CD14-positive monocyte (primary cell): Measurements from ENCODE around the gene INMT. TPM values are rescaled to one million over a fixed set of nuclear protein-coding genes. Genes with fewer than 3 reads are reported as not detected.

Experiments
- DNase-seq, 3 donors: peaks; one replicate each; pipeline ENCODE4 v3.0.0-alpha.2; 2011 to 2022
- H2AFZ ChIP-seq: 2 replicates; pipeline ENCODE4 v1.6.0; 2012; ENCODE audit warnings: mild to moderate bottlenecking, low read depth, low read length, inconsistent platforms; ENCODE audit not compliant: insufficient read depth, poor library complexity, severe bottlenecking
- H3K27ac ChIP-seq, 2 donors: 1 replicate in 1 of 2; 2 replicates in 1 of 2; pipeline ENCODE4 v1.5.1; 2012 to 2013; ENCODE audit warnings: low read length in 2 of 2, control low read depth in 1 of 2, inconsistent platforms in 1 of 2, low read depth in 1 of 2, mild to moderate bottlenecking in 1 of 2
- H3K27me3 ChIP-seq, 2 donors: one replicate each; pipeline versions ENCODE4 v1.6.0 to v1.6.1; 2011 to 2013; ENCODE audit warnings: low read length in 2 of 2; ENCODE audit not compliant: control insufficient read depth in 2 of 2, insufficient read depth in 2 of 2
- H3K36me3 ChIP-seq, 2 donors: replicated peaks in 1 of 2; 1 replicate in 1 of 2; 2 replicates in 1 of 2; pipeline versions ENCODE4 v1.5.1 to v1.6.1; 2012 to 2013; ENCODE audit warnings: low read length in 2 of 2, control low read depth in 1 of 2, inconsistent platforms in 1 of 2, mild to moderate bottlenecking in 1 of 2; ENCODE audit not compliant: insufficient read depth in 2 of 2, control insufficient read depth in 1 of 2
- H3K4me1 ChIP-seq, 2 donors: 1 replicate in 1 of 2; 2 replicates in 1 of 2; pipeline versions ENCODE4 v1.5.1 to v1.6.1; 2012 to 2013; ENCODE audit warnings: low read length in 2 of 2, control low read depth in 1 of 2, inconsistent platforms in 1 of 2, mild to moderate bottlenecking in 1 of 2, moderate library complexity in 1 of 2; ENCODE audit not compliant: insufficient read depth in 2 of 2, control insufficient read depth in 1 of 2
- H3K4me2 ChIP-seq: replicated peaks from 2 replicates; pipeline ENCODE3; 2012; ENCODE audit warnings: low read length, moderate library complexity, mild to moderate bottlenecking; ENCODE audit not compliant: poor library complexity, severe bottlenecking; ENCODE audit errors: extremely low read depth
- H3K4me3 ChIP-seq, 3 experiments: fragments of 200-600 bp in 1 of 3; sonication (generic) in 1 of 3; replicated peaks in 1 of 3; 1 replicate in 2 of 3; 2 replicates in 1 of 3; pipeline ENCODE4 v1.5.1; 2011 to 2013; ENCODE audit warnings: low read length in 3 of 3, mild to moderate bottlenecking in 3 of 3, control low read depth in 2 of 3, low read depth in 2 of 3, inconsistent platforms in 1 of 3, moderate library complexity in 1 of 3
- H3K79me2 ChIP-seq: 2 replicates; pipeline ENCODE4 v1.6.0; 2012; ENCODE audit warnings: mild to moderate bottlenecking, control low read depth, inconsistent platforms, low read length, moderate library complexity; ENCODE audit not compliant: insufficient read depth
- H3K9ac ChIP-seq: 2 replicates; pipeline ENCODE4 v1.6.0; 2017; ENCODE audit warnings: low read length, mild to moderate bottlenecking; ENCODE audit not compliant: insufficient read depth, poor library complexity, severe bottlenecking
- H3K9me3 ChIP-seq, 2 donors: replicated peaks in 1 of 2; 1 replicate in 1 of 2; 2 replicates in 1 of 2; pipeline versions ENCODE4 v1.5.1 to v1.6.1; 2012 to 2013; ENCODE audit warnings: low read length in 2 of 2, control low read depth in 1 of 2; ENCODE audit not compliant: control insufficient read depth in 1 of 2, insufficient read depth in 1 of 2
- H4K20me1 ChIP-seq: 2 replicates; pipeline ENCODE4 v1.6.0; 2012; ENCODE audit warnings: mild to moderate bottlenecking, low read length, control low read depth, moderate library complexity; ENCODE audit not compliant: insufficient read depth
- H3K27ac Mint-ChIP-seq, 7 donors: one replicate each; pipeline ENCODE4 v1.8.0; 2020; ENCODE audit warnings: mild to moderate bottlenecking in 7 of 7, mixed read lengths in 7 of 7, moderate library complexity in 6 of 7, inconsistent platforms in 2 of 7
- H3K27me3 Mint-ChIP-seq, 3 donors: one replicate each; pipeline ENCODE4 v1.8.0; 2021 to 2022; ENCODE audit warnings: low read depth in 3 of 3, mild to moderate bottlenecking in 3 of 3, mixed read lengths in 3 of 3, moderate library complexity in 3 of 3, inconsistent platforms in 1 of 3
- H3K36me3 Mint-ChIP-seq, 2 donors: one replicate each; pipeline ENCODE4 v1.8.0; 2020; ENCODE audit warnings: mixed read lengths in 2 of 2, inconsistent platforms in 1 of 2, mild to moderate bottlenecking in 1 of 2
- H3K4me1 Mint-ChIP-seq: one replicate; pipeline ENCODE4 v1.8.0; 2020; ENCODE audit warnings: mild to moderate bottlenecking, mixed read lengths
- H3K4me3 Mint-ChIP-seq, 2 donors: one replicate each; pipeline ENCODE4 v1.8.0; 2020; ENCODE audit warnings: mild to moderate bottlenecking in 2 of 2, mixed read lengths in 2 of 2, moderate library complexity in 1 of 2
- H3K9me3 Mint-ChIP-seq, 7 donors: one replicate each; pipeline ENCODE4 v1.8.0; 2020 to 2022; ENCODE audit warnings: mixed read lengths in 7 of 7, mild to moderate bottlenecking in 6 of 7, moderate library complexity in 6 of 7, inconsistent platforms in 2 of 7
- CTCF ChIP-seq: fragments of 200-600 bp; IDR thresholded peaks from one replicate; pipeline ENCODE4 v1.8.0; 2022; ENCODE audit warnings: antibody characterized with exemption, mild to moderate bottlenecking
- WGBS: methylation state at CpG from one replicate; pipeline ENCODE4 v1.1.5; 2013; ENCODE audit warnings: missing lambda C conversion rate; ENCODE audit not compliant: insufficient coverage; 5-methylcytosine and 5-hydroxymethylcytosine counted together
- intact Hi-C, 2 donors: fragments of 100-400 bp; cut with micrococcal nuclease; formaldehyde crosslinking; loops; one replicate each; pipeline versions ENCODE4 v1.15.0 to v1.15.1; 2023
- polyA plus RNA-seq, 3 donors: library from polyadenylated mRNA; depleted of rRNA in 1 of 3; unstranded in 2 of 3; stranded (reverse) in 1 of 3; fragments of 300-500 nt in 2 of 3; fragments of >200 nt in 1 of 3; fragmentation: Illumina TruSeq in 2 of 3; gene quantifications; 1 replicate in 2 of 3; 2 replicates in 1 of 3; pipeline ENCODE4 v1.2.3, GENCODE V29; 2012 to 2021

The INMT gene
- polyA plus RNA-seq, 3 donors = not detected

- H3K9me3 Mint-ChIP-seq = no peaks in the 10 kb centered on the region
- H3K79me2 ChIP-seq = no peaks in the 10 kb centered on the region
- intact Hi-C loops = no loop called here
- peaks cover 1% of the 10 kb centered on the region for H3K4me1 Mint-ChIP-seq
- H3K36me3 ChIP-seq = no peaks in the 10 kb centered on the region
- no peak overlapping the region for H3K4me3 Mint-ChIP-seq
- H4K20me1 ChIP-seq = no peaks in the 10 kb centered on the region
- no CpG with 5 or more reads among the region's 1 CpG for WGBS
- H3K36me3 Mint-ChIP-seq = no peaks in the 10 kb centered on the region
- DNase-seq = no peak
- H3K27ac Mint-ChIP-seq = no peak overlapping the region
- no peak overlapping the region for H3K27ac ChIP-seq
- no peak overlapping the region for H2AFZ ChIP-seq
- H3K4me2 ChIP-seq = no peak overlapping the region
- peaks cover 0 to 3% (median 1%) of the 10 kb centered on the region in 3 donors for H3K27me3 Mint-ChIP-seq
- H3K9ac ChIP-seq = no peak overlapping the region
- H3K27me3 ChIP-seq = no peaks in the 10 kb centered on the region
- H3K4me1 ChIP-seq = no peaks in the 10 kb centered on the region
- no peaks in the 10 kb centered on the region for H3K9me3 ChIP-seq
- H3K4me3 ChIP-seq = no peak overlapping the region
- no peak for TF ChIP-seq CTCF
Measured at GRCh38 chr7:30796105-30796869, 44.4 kb downstream of the INMT start.

DNA sequence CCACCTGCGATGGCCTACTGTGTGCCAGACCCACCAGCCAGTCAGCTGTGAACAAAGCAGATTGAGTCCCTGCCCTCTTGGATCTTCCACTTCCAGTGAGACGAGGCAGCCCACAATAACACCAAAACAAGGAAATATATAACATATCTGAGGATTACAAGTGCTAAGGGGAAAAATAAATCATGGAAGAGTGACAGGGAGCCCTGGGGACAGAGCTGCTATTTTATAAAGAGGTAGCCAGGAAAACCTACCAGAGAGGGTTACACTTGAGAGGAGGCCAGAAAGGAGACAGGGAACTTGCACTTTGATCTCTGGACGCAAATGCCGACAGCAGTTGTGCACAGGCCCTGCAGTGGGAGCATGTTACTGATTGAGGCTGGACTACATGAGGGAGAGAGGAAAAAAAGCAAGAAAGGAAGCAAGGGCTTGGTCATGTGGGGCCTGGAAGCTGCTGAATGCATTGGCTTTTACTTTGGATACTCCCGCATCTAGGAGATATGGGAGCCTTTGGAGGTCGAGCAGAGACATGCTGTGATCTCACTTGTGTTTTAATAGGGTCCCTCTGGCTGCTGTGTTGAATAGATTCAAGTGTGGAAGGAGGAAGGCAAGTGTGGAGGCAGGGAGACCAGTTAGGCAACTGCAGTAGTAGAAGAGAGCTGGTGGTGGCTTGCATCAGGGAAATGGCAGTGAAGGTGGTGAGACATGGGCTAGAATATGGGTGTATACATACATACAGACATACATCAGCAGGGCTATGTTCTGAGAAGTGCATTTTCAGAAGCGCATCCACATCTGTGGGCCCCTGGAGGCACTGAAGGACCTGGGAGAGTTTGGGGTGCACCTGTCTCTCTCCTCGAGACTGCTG, 45.5 kb downstream of the INMT start:
- no peaks in the 10 kb centered on the region for H3K4me1 ChIP-seq
- H4K20me1 ChIP-seq = no peaks in the 10 kb centered on the region
- TF ChIP-seq CTCF = no peak
- H3K4me3 ChIP-seq = no peak overlapping the region
- intact Hi-C loops = no loop called here
- Mint-ChIP-seq H3K27me3 (peaks cover 0 to 3% (median 1%) of the 10 kb centered on the region in 3 donors), H3K27ac (no peak overlapping the region), H3K4me1 (peaks cover 1% of the 10 kb centered on the region), H3K36me3 (no peaks in the 10 kb centered on the region), H3K4me3 (no peak overlapping the region), H3K9me3 (no peaks in the 10 kb centered on the region)
- no peaks in the 10 kb centered on the region for H3K9me3 ChIP-seq
- no peaks in the 10 kb centered on the region for H3K36me3 ChIP-seq
- H2AFZ ChIP-seq = no peak overlapping the region
- no peak overlapping the region for H3K4me2 ChIP-seq
- no peak overlapping the region for H3K9ac ChIP-seq
- DNase-seq = no peak
- no peaks in the 10 kb centered on the region for H3K79me2 ChIP-seq
- WGBS = 92% methylated on average over 5 of the region's 8 CpGs
- H3K27me3 ChIP-seq = no peaks in the 10 kb centered on the region
- H3K27ac ChIP-seq = no peak overlapping the region
